Peyer's patch (tissue), 4 donors: ENCODE results near the gene ADAM30.

Experiments used
- CTCF ChIP-seq, 6 experiments: fragments of 450-650 bp in 4 of 6; fragments of 200-600 bp in 2 of 6; sonication (generic) in 1 of 6; IDR thresholded peaks; one replicate each; pipeline ENCODE4 v1.5.1; 2017 to 2019; ENCODE audit warnings: antibody characterized with exemption in 6 of 6, mild to moderate bottlenecking in 3 of 6, moderate library complexity in 1 of 6
- POLR2A ChIP-seq, 2 donors: fragments of 450-650 bp; IDR thresholded peaks; one replicate each; pipeline ENCODE4 v1.5.1; 2017; ENCODE audit warnings: antibody characterized with exemption in 2 of 2, mild to moderate bottlenecking in 2 of 2, moderate library complexity in 2 of 2

GRCh38 chr1:119915517-119915916 is 19.2 kb upstream of the ADAM30 start:
- no peak for TF ChIP-seq POLR2A (IDR thresholded peaks at IDR 0.05)
- no peak for TF ChIP-seq CTCF (IDR thresholded peaks at IDR 0.05)
